H1 (cell line): ENCODE results near the gene DYRK2. TPM values are rescaled to one million over a fixed set of nuclear protein-coding genes. Genes with fewer than 3 reads are reported as not detected.

ENCODE experiments used
- CREB1 ChIP-seq: IDR thresholded peaks from 2 replicates; pipeline ENCODE4 v1.6.1; 2012; ENCODE audit warnings: inconsistent platforms
- RFX5 ChIP-seq: IDR thresholded peaks from 2 replicates; pipeline ENCODE4 v1.6.1; 2011; ENCODE audit warnings: low read depth, low read length, improper control_type of control experiment, borderline replicate concordance
- SP2 ChIP-seq: IDR thresholded peaks from 2 replicates; pipeline ENCODE4 v1.6.1; 2012; ENCODE audit warnings: mild to moderate bottlenecking, low read length, inconsistent platforms
- polyA plus RNA-seq, 7 experiments: library from polyadenylated mRNA; depleted of rRNA in 3 of 7; stranded (reverse) in 5 of 7; unstranded in 2 of 7; fragments of >200 nt in 5 of 7; fragments of 200-250 nt in 2 of 7; gene quantifications; 1 replicate in 5 of 7; 2 replicates in 1 of 7; 4 replicates in 1 of 7; pipeline versions ENCODE4 v1.2.1 to v1.2.3, GENCODE V29; 2011 to 2013; ENCODE audit warnings: missing spikeins in 2 of 7, mixed read lengths in 2 of 7
- total RNA-seq: library from RNA; stranded (reverse); fragmentation: NEBNext Ultra II Directional; extraction: Animal tissue kit (Norgen Biotek cat#: 25700); gene quantifications from 2 replicates; pipeline ENCODE4 v1.2.1, GENCODE V29; 2021
- TF ChIP-seq, protein P1 (sequence below): IDR thresholded peaks from 2 replicates; pipeline ENCODE4 v1.6.1; 2012; ENCODE audit warnings: inconsistent platforms

The DYRK2 gene
- total and polyA plus RNA-seq, 2 of the 8 experiments (the other 6 are each of a cell fraction or from before 2014, with no cell fraction given) = 11.2 to 31.6 TPM

GRCh38 chr12:67709367-67709954 is 60.9 kb downstream of the DYRK2 start (continued):
- TF ChIP-seq, protein P1, sequence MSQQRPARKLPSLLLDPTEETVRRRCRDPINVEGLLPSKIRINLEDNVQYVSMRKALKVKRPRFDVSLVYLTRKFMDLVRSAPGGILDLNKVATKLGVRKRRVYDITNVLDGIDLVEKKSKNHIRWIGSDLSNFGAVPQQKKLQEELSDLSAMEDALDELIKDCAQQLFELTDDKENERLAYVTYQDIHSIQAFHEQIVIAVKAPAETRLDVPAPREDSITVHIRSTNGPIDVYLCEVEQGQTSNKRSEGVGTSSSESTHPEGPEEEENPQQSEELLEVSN = no peak
- TF ChIP-seq CREB1 (no peak), RFX5 (no peak), SP2 (no peak)
